Endothelial cell of umbilical vein (primary cell): ENCODE measurements around the gene SRPK2. TPM values are rescaled to one million over a fixed set of nuclear protein-coding genes. Genes with fewer than 3 reads are reported as not detected.
"Not testable (repeated sequence)": the region's sequence is repeated elsewhere in the genome, so short reads cannot be mapped to it uniquely, and the experiment has no call there.

Experiments used
- BruUV-seq: library from RNA; stranded (reverse); fragments of 400-500 nt; replicated peaks from 2 replicates; lab custom pipeline; 2021; lab: Mats Ljungman, UMichigan
- CTCF ChIA-PET: fragments of 300-600, 350-600 bp; sonication (Branson Sonifier 250); formaldehyde crosslinking; loops from one replicate; lab custom pipeline; 2021; ENCODE audit warnings: antibody characterized with exemption, inconsistent platforms; lab: Charles Lee
- POLR2A ChIA-PET: fragments of 300-600, 350-600 bp; sonication (Branson Sonifier 250); formaldehyde crosslinking; loops from one replicate; lab custom pipeline; 2021; ENCODE audit warnings: antibody characterized with exemption, inconsistent platforms; lab: Charles Lee
- DNase-seq: peaks from one replicate; pipeline ENCODE4 v3.0.0-alpha.2; 2011; ENCODE audit warnings: low read depth, low spot score
- FAIRE-seq: peaks from 2 replicates; lab custom pipeline; 2011; peaks lifted over from hg19 to GRCh38; lab: Jason Lieb, UNC
- H2AFZ ChIP-seq: 2 replicates; pipeline ENCODE4 v1.6.0; 2012; ENCODE audit warnings: low read depth, low read length, control low read depth, inconsistent platforms
- H3K27ac ChIP-seq: 2 replicates; pipeline ENCODE4 v1.5.1; 2011; ENCODE audit warnings: low read depth, mild to moderate bottlenecking, control low read depth, low read length, moderate library complexity; ENCODE audit not compliant: insufficient read depth
- H3K27me3 ChIP-seq, 2 experiments: 2 replicates each; pipeline versions ENCODE4 v1.6.0 to v1.6.1; 2011; ENCODE audit warnings: low read length in 2 of 2, mixed read lengths in 1 of 2; ENCODE audit not compliant: control insufficient read depth in 2 of 2, insufficient read depth in 2 of 2
- H3K36me3 ChIP-seq, 2 experiments: 2 replicates in 1 of 2; 3 replicates in 1 of 2; pipeline ENCODE4 v1.5.1; 2011; ENCODE audit warnings: low read length in 2 of 2, mild to moderate bottlenecking in 1 of 2, moderate library complexity in 1 of 2; ENCODE audit not compliant: control insufficient read depth in 2 of 2, insufficient read depth in 2 of 2; ENCODE audit errors: extremely low read depth in 1 of 2
- H3K4me1 ChIP-seq: 3 replicates; pipeline ENCODE4 v1.5.1; 2011; ENCODE audit warnings: mild to moderate bottlenecking, low read length; ENCODE audit not compliant: control insufficient read depth, insufficient read depth; ENCODE audit errors: extremely low read depth
- H3K4me2 ChIP-seq: 2 replicates; pipeline ENCODE4 v1.6.1; 2011; ENCODE audit warnings: low read length, control low read depth, mixed read lengths; ENCODE audit not compliant: insufficient read depth
- H3K4me3 ChIP-seq, 3 experiments: fragments of 200-600 bp in 1 of 3; sonication (generic), shearing (Covaris generic) in 1 of 3; replicated peaks in 1 of 3; 2 replicates each; pipeline ENCODE4 v1.5.1; 2011 to 2016; ENCODE audit warnings: control low read depth in 3 of 3, low read length in 3 of 3, mild to moderate bottlenecking in 2 of 3, inconsistent platforms in 1 of 3, low read depth in 1 of 3, moderate library complexity in 1 of 3; ENCODE audit not compliant: insufficient read depth in 1 of 3
- H3K79me2 ChIP-seq: 2 replicates; pipeline ENCODE4 v1.6.0; 2012; ENCODE audit warnings: low read length, inconsistent platforms; ENCODE audit not compliant: control insufficient read depth, insufficient read depth
- H3K9ac ChIP-seq: replicated peaks from 2 replicates; pipeline ENCODE3; 2011; ENCODE audit warnings: low read length, control low read depth; ENCODE audit not compliant: insufficient read depth; ENCODE audit errors: extremely low read depth
- H3K9me1 ChIP-seq: replicated peaks from 3 replicates; pipeline ENCODE4 v1.6.0; 2011; ENCODE audit warnings: mild to moderate bottlenecking, low read length; ENCODE audit not compliant: control insufficient read depth, insufficient read depth; ENCODE audit errors: extremely low read depth
- H3K9me3 ChIP-seq: replicated peaks from 2 replicates; pipeline ENCODE4 v1.5.1; 2012; ENCODE audit warnings: low read length, inconsistent platforms; ENCODE audit not compliant: control insufficient read depth, insufficient read depth
- H4K20me1 ChIP-seq: replicated peaks from 2 replicates; pipeline ENCODE3; 2011; ENCODE audit warnings: mild to moderate bottlenecking, low read length; ENCODE audit not compliant: control insufficient read depth, insufficient read depth; ENCODE audit errors: extremely low read depth
- EZH2 ChIP-seq: IDR thresholded peaks from 2 replicates; pipeline ENCODE4 v1.6.1; 2012; ENCODE audit warnings: borderline replicate concordance, low read depth, mild to moderate bottlenecking, moderate library complexity, low read length, inconsistent platforms; ENCODE audit not compliant: severe bottlenecking
- FOS ChIP-seq: IDR thresholded peaks from 2 replicates; pipeline ENCODE4 v1.6.1; 2011; ENCODE audit warnings: mild to moderate bottlenecking, low read length, moderate library complexity, borderline replicate concordance; ENCODE audit not compliant: insufficient read depth
- GATA2 ChIP-seq: IDR thresholded peaks from 2 replicates; pipeline ENCODE4 v1.7.0; 2011; ENCODE audit warnings: low read depth, mild to moderate bottlenecking, moderate library complexity, mixed read lengths, low read length; ENCODE audit not compliant: insufficient read length, insufficient read depth
- JUN ChIP-seq: IDR thresholded peaks from 2 replicates; pipeline ENCODE4 v1.6.1; 2011; ENCODE audit warnings: borderline replicate concordance, low read depth; ENCODE audit not compliant: insufficient read length, insufficient read depth
- MYC ChIP-seq: IDR thresholded peaks from one replicate; pipeline ENCODE4 v1.6.1; 2011; ENCODE audit warnings: mild to moderate bottlenecking, low read depth, low read length
- POLR2A ChIP-seq: IDR thresholded peaks from 2 replicates; pipeline ENCODE4 v1.6.1; 2012; ENCODE audit warnings: low read depth, mild to moderate bottlenecking, control low read depth, low read length
- POLR2AphosphoS5 ChIP-seq: IDR thresholded peaks from 2 replicates; pipeline ENCODE4 v1.6.1; 2012; ENCODE audit warnings: low read depth, mild to moderate bottlenecking, control low read depth, low read length, moderate library complexity; ENCODE audit not compliant: insufficient read depth
- dilution Hi-C: fragments of 300-500 bp; cut with MboI; formaldehyde crosslinking; loops from one replicate; pipeline ENCODE4 v1.15.0; 2019; ENCODE audit warnings: low sequenced_read_pairs; ENCODE audit not compliant: extremely low pct_ligation_motif_present
- intact Hi-C: fragments of 100-400 bp; cut with micrococcal nuclease; formaldehyde crosslinking; loops from one replicate; pipeline ENCODE4 v1.10.0; 2022
- polyA plus RNA-seq, 4 experiments: library from polyadenylated mRNA; depleted of rRNA in 3 of 4; stranded (reverse) in 3 of 4; unstranded in 1 of 4; fragments of >200 nt; gene quantifications; 2 replicates each; pipeline versions ENCODE4 v1.2.1 to v1.2.3, GENCODE V29; 2011 to 2012; ENCODE audit warnings: missing spikeins in 1 of 4
- total RNA-seq: library from RNA; stranded (reverse); gene quantifications from 2 replicates; pipeline ENCODE4 v1.2.3, GENCODE V29; 2021
- TF ChIP-seq, protein P1 (sequence below): IDR thresholded peaks from 2 replicates; pipeline ENCODE4 v1.6.1; 2011; ENCODE audit not compliant: insufficient read depth, insufficient read length
- TF ChIP-seq, protein P2 (sequence below), 2 donors: IDR thresholded peaks; 1 replicate in 1 of 2; 2 replicates in 1 of 2; pipeline ENCODE4 v1.5.1; 2011; ENCODE audit warnings: low read length in 2 of 2, mild to moderate bottlenecking in 2 of 2, moderate library complexity in 2 of 2, control low read depth in 1 of 2, inconsistent platforms in 1 of 2, low read depth in 1 of 2; ENCODE audit not compliant: insufficient read depth in 1 of 2; ENCODE audit errors: extremely low read depth in 1 of 2

SRPK2 gene
- total and polyA plus RNA-seq, 2 donors (not counting 3 experiments of a cell fraction or from before 2014, with no cell fraction given), result 13.4 to 55.2 TPM

DNA sequence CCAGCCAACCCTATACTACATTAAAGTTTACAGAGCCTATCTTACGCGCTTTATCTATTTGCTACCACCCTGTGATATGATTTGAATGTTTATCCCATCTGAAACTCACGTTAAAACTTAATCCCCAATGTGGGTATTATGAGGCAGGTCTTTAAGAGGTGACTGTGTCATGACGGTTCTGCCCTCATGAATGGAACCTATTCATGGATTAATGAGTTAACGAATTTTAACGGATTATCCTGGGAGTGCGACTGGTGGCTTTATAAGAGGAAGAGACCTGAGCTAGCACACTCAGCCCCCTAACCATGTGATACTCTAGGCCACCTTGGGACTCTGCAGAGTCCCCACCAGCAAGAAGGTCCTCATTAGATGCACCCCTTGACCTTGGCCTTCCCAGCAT lies 37.8 kb downstream of the SRPK2 start:
- intact Hi-C loops (loop anchor here (5.0 kb wide), 1 partner anchor 36 kb away; the partner anchor contains the start of gene SRPK2), dilution Hi-C loops (no loop called here)
- H3K4me2 ChIP-seq, result no peak overlapping the region
- H4K20me1 ChIP-seq, result no peaks in the 10 kb centered on the region
- FAIRE-seq (no peak), DNase-seq (no peak)
- no peak for TF ChIP-seq POLR2A
- TF ChIP-seq, protein P1, sequence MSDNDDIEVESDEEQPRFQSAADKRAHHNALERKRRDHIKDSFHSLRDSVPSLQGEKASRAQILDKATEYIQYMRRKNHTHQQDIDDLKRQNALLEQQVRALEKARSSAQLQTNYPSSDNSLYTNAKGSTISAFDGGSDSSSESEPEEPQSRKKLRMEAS, result no peak
- no peak for TF ChIP-seq MYC
- TF ChIP-seq, protein P2, sequence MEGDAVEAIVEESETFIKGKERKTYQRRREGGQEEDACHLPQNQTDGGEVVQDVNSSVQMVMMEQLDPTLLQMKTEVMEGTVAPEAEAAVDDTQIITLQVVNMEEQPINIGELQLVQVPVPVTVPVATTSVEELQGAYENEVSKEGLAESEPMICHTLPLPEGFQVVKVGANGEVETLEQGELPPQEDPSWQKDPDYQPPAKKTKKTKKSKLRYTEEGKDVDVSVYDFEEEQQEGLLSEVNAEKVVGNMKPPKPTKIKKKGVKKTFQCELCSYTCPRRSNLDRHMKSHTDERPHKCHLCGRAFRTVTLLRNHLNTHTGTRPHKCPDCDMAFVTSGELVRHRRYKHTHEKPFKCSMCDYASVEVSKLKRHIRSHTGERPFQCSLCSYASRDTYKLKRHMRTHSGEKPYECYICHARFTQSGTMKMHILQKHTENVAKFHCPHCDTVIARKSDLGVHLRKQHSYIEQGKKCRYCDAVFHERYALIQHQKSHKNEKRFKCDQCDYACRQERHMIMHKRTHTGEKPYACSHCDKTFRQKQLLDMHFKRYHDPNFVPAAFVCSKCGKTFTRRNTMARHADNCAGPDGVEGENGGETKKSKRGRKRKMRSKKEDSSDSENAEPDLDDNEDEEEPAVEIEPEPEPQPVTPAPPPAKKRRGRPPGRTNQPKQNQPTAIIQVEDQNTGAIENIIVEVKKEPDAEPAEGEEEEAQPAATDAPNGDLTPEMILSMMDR (IDR thresholded peaks at IDR 0.05; ENCODE audit: extremely low read depth in 1 of 2, insufficient read depth in 1 of 2, low read depth in 1 of 2, low read length in 2 of 2), result no peak
- TF ChIP-seq JUN, result no peak
- no peak for TF ChIP-seq EZH2
- no peak for TF ChIP-seq POLR2AphosphoS5
- no peak for TF ChIP-seq GATA2
- no peak for TF ChIP-seq FOS
- H3K9me1 ChIP-seq, result no peaks in the 10 kb centered on the region
- no peak overlapping the region for H3K9ac ChIP-seq
- H2AFZ ChIP-seq, result no peak overlapping the region
- no peaks in the 10 kb centered on the region for H3K36me3 ChIP-seq
- H3K9me3 ChIP-seq, result no peaks in the 10 kb centered on the region
- no peak overlapping the region for H3K27ac ChIP-seq
- no peak overlapping the region for H3K4me3 ChIP-seq
- ChIA-PET POLR2A (interaction anchor here (0.7 kb wide), 1 partner anchor 89 kb away, joined by 6 read pairs; no protein-coding TSS in a partner anchor), CTCF (no interaction called here)
- BruUV-seq, result no TSS peak
- H3K79me2 ChIP-seq, result peaks cover 66% of the 10 kb centered on the region
- peaks cover 13% of the 10 kb centered on the region for H3K4me1 ChIP-seq
- no peaks in the 10 kb centered on the region for H3K27me3 ChIP-seq

DNA sequence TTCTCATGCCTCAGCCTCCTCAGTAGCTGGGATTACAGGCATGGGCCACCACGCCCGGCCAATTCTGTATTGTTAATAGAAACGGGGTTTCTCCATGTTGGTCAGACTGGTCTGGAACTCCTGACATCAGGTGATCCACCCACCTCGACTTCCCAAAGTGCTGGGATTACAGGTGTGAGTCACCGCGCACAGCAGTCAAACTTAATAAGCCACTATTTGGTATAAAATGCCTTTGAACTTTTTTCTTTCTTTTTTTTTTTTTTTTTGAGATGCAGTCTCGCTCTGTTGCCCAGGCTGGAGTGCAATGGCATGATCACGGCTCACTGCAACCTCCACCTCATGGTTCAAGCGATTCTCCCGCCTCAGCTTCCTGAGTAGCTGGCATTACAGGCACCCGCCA lies 40.5 kb downstream of the SRPK2 start:
- H3K4me3 ChIP-seq, POLR2A ChIA-PET, H3K36me3 ChIP-seq, H3K9ac ChIP-seq, FAIRE-seq, intact Hi-C loops, H2AFZ ChIP-seq, H3K4me2 ChIP-seq, BruUV-seq, CTCF ChIA-PET, H4K20me1 ChIP-seq, H3K27me3 ChIP-seq, dilution Hi-C loops, DNase-seq, H3K9me1 ChIP-seq, H3K9me3 ChIP-seq, H3K27ac ChIP-seq: not testable (repeated sequence)
- peaks cover 64% of the 10 kb centered on the region for H3K79me2 ChIP-seq
- peaks cover 13% of the 10 kb centered on the region for H3K4me1 ChIP-seq
